Right lobe of liver (tissue), 6 donors: ENCODE measurements around the gene EPHB1. TPM values are rescaled to one million over a fixed set of nuclear protein-coding genes. Genes with fewer than 3 reads are reported as not detected.

ENCODE experiments used
- ATAC-seq, 4 donors: fragments of 200-7000 bp; cut with Tn5 transposase; one replicate each; pipeline ENCODE4 v1.9.1; 2020; ENCODE audit warnings: mild to moderate bottlenecking in 4 of 4, moderate library complexity in 4 of 4
- DNase-seq, 3 donors: peaks; one replicate each; pipeline ENCODE4 v3.0.0-alpha.2; 2020
- H3K27ac ChIP-seq, 3 donors: fragments of 200-600 bp; one replicate each; pipeline ENCODE4 v1.8.0; 2022
- H3K27me3 ChIP-seq, 2 donors: fragments of 200-600 bp; one replicate each; pipeline ENCODE4 v1.8.0; 2022
- H3K36me3 ChIP-seq, 4 donors: fragments of 200-600 bp; sonication (generic) in 1 of 4; one replicate each; pipeline versions ENCODE4 v1.5.1 to v1.8.0; 2017 to 2022; ENCODE audit warnings: control low read depth in 1 of 4
- H3K4me1 ChIP-seq, 4 donors: fragments of 200-600 bp; sonication (generic) in 1 of 4; one replicate each; pipeline versions ENCODE4 v1.5.1 to v1.8.0; 2017 to 2022; ENCODE audit warnings: control low read depth in 1 of 4
- H3K4me3 ChIP-seq, 3 donors: fragments of 200-600 bp; one replicate each; pipeline ENCODE4 v1.8.0; 2022
- H3K9me3 ChIP-seq, 4 donors: fragments of 200-600 bp; sonication (generic) in 1 of 4; one replicate each; pipeline versions ENCODE4 v1.5.1 to v1.8.0; 2017 to 2022; ENCODE audit warnings: control low read depth in 1 of 4
- POLR2A ChIP-seq: fragments of 450-650 bp; IDR thresholded peaks from one replicate; pipeline ENCODE4 v1.6.1; 2017; ENCODE audit warnings: antibody characterized with exemption, mild to moderate bottlenecking
- WGBS: methylation state at CpG from one replicate; pipeline ENCODE4 v1.1.6; 2018; ENCODE audit warnings: low coverage, low lambda C conversion rate; ENCODE audit not compliant: insufficient coverage; ENCODE audit errors: missing lambda C conversion rate; 5-methylcytosine and 5-hydroxymethylcytosine counted together
- intact Hi-C, 2 donors: fragments of 100-400 bp; cut with DNase I; formaldehyde crosslinking; loops; one replicate each; pipeline versions ENCODE4 v1.11.2 to v1.14.1; 2022
- total RNA-seq, 6 experiments: library from RNA; depleted of rRNA in 2 of 6; stranded (reverse); fragments of >200 nt in 2 of 6; fragmentation: NEBNext Ultra II Directional in 3 of 6; extraction: Animal tissue kit (Norgen Biotek cat#: 25700) in 3 of 6; gene quantifications; one replicate each; pipeline versions ENCODE4 v1.1.0 to v1.2.4, GENCODE V29; 2016 to 2023
- TF ChIP-seq, protein P1 (sequence below), 4 donors: fragments of 200-600 bp in 3 of 4; fragments of 450-650 bp in 1 of 4; IDR thresholded peaks; one replicate each; pipeline versions ENCODE4 v1.5.1 to v1.8.0; 2016 to 2022; ENCODE audit warnings: antibody characterized with exemption in 4 of 4, mild to moderate bottlenecking in 2 of 4
- donor health status: DM: no; HTN: yes; CAD: no.
- donor health status: DM: no; HTN: no; CAD: no.
- donor health status: DM: no; HTN: no; CAD: no.
- donor health status: DM: no; HTN: yes; CAD: no.
- donor health status: DM: no; HTN: yes; CAD: no.

Gene EPHB1
- total RNA-seq, 6 experiments from 2014 or later = 0.63 to 10.9 (median 1.8) TPM

DNA sequence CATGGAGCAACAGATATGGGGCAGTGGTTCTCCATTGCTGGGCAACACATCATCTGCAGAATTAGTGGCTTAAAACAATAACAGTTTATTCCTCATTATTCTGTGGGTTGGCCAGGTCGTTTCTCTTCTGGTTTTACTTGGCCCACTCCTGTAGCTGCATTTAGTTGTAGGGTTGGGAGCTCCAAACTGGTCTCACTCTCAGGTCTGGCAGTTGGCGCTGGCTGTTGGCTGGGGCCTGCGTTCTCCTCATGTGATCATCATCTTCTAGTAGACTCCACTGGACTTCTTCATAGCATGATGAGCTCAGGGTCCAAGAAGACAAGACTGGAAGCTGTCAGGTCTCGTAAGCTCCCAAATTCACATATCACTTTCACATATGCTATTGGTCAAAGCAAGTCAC, 91.9 kb downstream of the EPHB1 start:
- TF ChIP-seq, protein P1, sequence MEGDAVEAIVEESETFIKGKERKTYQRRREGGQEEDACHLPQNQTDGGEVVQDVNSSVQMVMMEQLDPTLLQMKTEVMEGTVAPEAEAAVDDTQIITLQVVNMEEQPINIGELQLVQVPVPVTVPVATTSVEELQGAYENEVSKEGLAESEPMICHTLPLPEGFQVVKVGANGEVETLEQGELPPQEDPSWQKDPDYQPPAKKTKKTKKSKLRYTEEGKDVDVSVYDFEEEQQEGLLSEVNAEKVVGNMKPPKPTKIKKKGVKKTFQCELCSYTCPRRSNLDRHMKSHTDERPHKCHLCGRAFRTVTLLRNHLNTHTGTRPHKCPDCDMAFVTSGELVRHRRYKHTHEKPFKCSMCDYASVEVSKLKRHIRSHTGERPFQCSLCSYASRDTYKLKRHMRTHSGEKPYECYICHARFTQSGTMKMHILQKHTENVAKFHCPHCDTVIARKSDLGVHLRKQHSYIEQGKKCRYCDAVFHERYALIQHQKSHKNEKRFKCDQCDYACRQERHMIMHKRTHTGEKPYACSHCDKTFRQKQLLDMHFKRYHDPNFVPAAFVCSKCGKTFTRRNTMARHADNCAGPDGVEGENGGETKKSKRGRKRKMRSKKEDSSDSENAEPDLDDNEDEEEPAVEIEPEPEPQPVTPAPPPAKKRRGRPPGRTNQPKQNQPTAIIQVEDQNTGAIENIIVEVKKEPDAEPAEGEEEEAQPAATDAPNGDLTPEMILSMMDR (IDR thresholded peaks at IDR 0.05) = no peak
- no peak for TF ChIP-seq POLR2A
- Histone ChIP-seq H3K36me3 (no peaks in the 10 kb centered on the region), H3K9me3 (no peaks in the 10 kb centered on the region), H3K27me3 (no peaks in the 10 kb centered on the region), H3K27ac (no peak overlapping the region), H3K4me3 (no peak overlapping the region), H3K4me1 (no peaks in the 10 kb centered on the region)
- 61% methylated on average over 3 of the region's 4 CpGs for WGBS
- DNase-seq (peak in 1 of 3 donors; percentile 13), ATAC-seq (no peak)
- intact Hi-C loops = no loop called here

DNA sequence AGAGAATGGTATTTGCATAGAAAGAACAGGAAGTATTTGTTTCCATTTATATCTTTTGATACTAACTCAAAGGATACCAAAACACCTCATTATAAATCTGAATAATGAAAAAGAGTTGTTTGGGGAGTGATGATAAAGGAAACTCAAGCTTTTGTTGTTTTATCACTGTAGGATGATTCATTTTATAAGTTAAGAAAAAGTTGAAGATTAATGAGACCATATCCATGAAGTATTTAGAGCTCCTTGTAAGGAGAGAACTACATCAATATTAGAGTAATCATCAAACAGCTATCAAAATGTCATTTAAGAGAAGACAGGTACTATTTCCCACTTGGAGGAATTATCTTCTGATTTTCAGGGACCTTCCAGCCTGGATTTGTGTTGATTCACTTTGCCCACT, 92.5 kb downstream of the EPHB1 start:
- ATAC-seq (no peak), DNase-seq (no peak)
- Histone ChIP-seq H3K36me3 (no peaks in the 10 kb centered on the region), H3K27me3 (no peaks in the 10 kb centered on the region), H3K4me1 (no peaks in the 10 kb centered on the region), H3K4me3 (no peak overlapping the region), H3K27ac (no peak overlapping the region), H3K9me3 (no peaks in the 10 kb centered on the region)
- TF ChIP-seq POLR2A = no peak
- TF ChIP-seq, protein P1 (IDR thresholded peaks at IDR 0.05) = no peak
- intact Hi-C loops = no loop called here

DNA sequence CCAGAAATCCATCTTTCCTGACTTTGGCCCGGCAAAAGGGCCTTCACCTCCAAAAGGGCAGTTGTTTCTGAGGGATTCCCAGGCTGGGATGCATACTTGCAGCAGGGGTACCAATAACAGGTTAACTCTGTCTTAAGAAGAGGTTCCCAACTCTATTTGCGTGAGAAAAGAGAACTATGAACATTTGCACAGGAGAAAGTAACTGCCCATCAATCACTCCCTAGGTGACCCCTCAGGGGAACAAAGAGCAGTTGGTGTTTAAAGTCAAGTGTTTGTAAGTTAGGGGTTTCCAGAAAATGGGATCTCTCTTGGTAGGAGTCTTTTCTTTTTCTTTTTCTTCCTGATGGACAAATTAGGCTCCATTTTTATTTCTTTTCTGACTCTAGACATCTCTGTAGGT, 97.3 kb downstream of the EPHB1 start:
- WGBS = 39% methylated on average over 2 of the region's 2 CpGs
- peak in 1 of 3 donors; percentile 5 for DNase-seq
- no peaks in the 10 kb centered on the region for H3K36me3 ChIP-seq
- H3K27me3 ChIP-seq = no peaks in the 10 kb centered on the region
- H3K4me3 ChIP-seq = no peak overlapping the region
- ATAC-seq = no peak
- TF ChIP-seq, protein P1 (IDR thresholded peaks at IDR 0.05) = no peak
- TF ChIP-seq POLR2A = no peak
- no peaks in the 10 kb centered on the region for H3K9me3 ChIP-seq
- intact Hi-C loops = no loop called here
- H3K27ac ChIP-seq = no peak overlapping the region
- no peaks in the 10 kb centered on the region for H3K4me1 ChIP-seq

DNA sequence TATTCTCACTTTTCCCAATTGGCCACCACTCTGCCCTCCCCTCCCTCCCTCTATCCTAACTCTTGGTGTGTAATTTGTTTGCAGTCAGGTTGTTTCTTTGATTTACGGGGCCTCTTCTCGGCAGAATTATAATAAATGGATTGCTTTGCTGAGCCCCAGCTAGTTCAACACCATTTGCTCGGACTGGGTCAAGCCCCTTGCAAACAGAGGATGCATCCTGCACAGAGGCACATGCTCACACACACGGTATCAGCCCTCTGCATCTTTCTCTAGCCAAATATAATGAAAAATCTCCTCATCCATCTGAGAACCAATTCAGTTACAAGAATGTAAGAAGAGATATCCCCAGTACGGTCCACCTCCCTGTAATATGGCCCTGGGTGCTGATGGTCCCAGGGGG, 97.7 kb downstream of the EPHB1 start:
- no peaks in the 10 kb centered on the region for H3K36me3 ChIP-seq
- DNase-seq = peak in 1 of 3 donors; percentile 1
- WGBS = 65% methylated on average over 4 of the region's 5 CpGs
- H3K27ac ChIP-seq = no peak overlapping the region
- H3K4me1 ChIP-seq = no peaks in the 10 kb centered on the region
- no peak overlapping the region for H3K4me3 ChIP-seq
- TF ChIP-seq POLR2A = no peak
- TF ChIP-seq, protein P1 (IDR thresholded peaks at IDR 0.05) = no peak
- ATAC-seq = no peak
- no peaks in the 10 kb centered on the region for H3K9me3 ChIP-seq
- no peaks in the 10 kb centered on the region for H3K27me3 ChIP-seq
- intact Hi-C loops = no loop called here

DNA sequence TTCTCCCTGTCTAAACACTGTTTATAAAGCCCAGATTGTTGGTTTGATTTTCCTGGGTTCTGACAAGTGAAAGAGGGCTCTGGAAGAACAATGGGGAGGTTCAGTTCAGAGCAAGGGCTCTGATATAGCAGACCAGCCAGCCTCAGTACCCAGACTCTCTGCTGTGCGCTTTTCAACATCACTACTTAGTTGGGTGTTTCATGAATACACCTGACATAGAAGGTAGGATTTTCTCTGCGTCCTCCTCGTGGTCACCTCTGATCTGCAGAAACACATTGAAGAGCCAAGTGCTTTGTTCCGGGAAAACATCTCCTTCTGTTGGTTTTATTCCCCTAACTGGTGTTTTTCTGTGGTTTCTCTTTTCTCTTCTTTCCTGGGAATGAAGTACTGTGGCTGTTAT, 99.5 kb downstream of the EPHB1 start:
- no peaks in the 10 kb centered on the region for H3K27me3 ChIP-seq
- H3K9me3 ChIP-seq = no peaks in the 10 kb centered on the region
- no peak overlapping the region for H3K4me3 ChIP-seq
- no peak for TF ChIP-seq POLR2A
- 56% methylated on average over 4 of the region's 4 CpGs for WGBS
- DNase-seq (peak in 1 of 3 donors; percentile 8), ATAC-seq (no peak)
- no peaks in the 10 kb centered on the region for H3K4me1 ChIP-seq
- intact Hi-C loops = no loop called here
- H3K27ac ChIP-seq = no peak overlapping the region
- no peaks in the 10 kb centered on the region for H3K36me3 ChIP-seq
